ENCODE results near the gene BOD1L2.

GRCh38 chr18:57190026-57190425 lies 43.1 kb downstream of the BOD1L2 start:
- no peak for TF ChIP-seq POLR2A (IDR thresholded peaks at IDR 0.05)
- no peak for TF ChIP-seq CTCF (IDR thresholded peaks at IDR 0.05)
